NCI-H69 (cell line): ENCODE measurements around the gene IRF1.
A peak's percentile ranks its signal among the peaks of the same experiment; 100 is the strongest.

Experiments used
- DNase-seq: peaks from one replicate; lab custom pipeline; 2025; lab: John Stamatoyannopoulos, UW

The IRF1 gene

GRCh38 chr5:132500931-132501628 is 10.5 kb upstream of the IRF1 start:
- DNase-seq = peak; percentile 74

- DNase-seq = no peak
Measured at GRCh38 chr5:132500244-132500930, 9.8 kb upstream of the IRF1 start.

- DNase-seq = no peak
Measured at GRCh38 chr5:132499440-132500243, 9.1 kb upstream of the IRF1 start.

GRCh38 chr5:132498686-132499271 is 8.2 kb upstream of the IRF1 start:
- no peak for DNase-seq

- no peak for DNase-seq
Measured at GRCh38 chr5:132498152-132498551, 7.6 kb upstream of the IRF1 start.

- peak; percentile 46 for DNase-seq
Measured at GRCh38 chr5:132497488-132497997, 7.0 kb upstream of the IRF1 start.

GRCh38 chr5:132496631-132497487 is 6.3 kb upstream of the IRF1 start:
- peak; percentile 89 for DNase-seq

- DNase-seq = peak; percentile 97
Measured at GRCh38 chr5:132496191-132496630, 5.6 kb upstream of the IRF1 start.

GRCh38 chr5:132495667-132496190 is 5.2 kb upstream of the IRF1 start:
- DNase-seq = peak; percentile 88

- DNase-seq = no peak
Measured at GRCh38 chr5:132493821-132494220, 3.2 kb upstream of the IRF1 start.

GRCh38 chr5:132493241-132493640 is 2.7 kb upstream of the IRF1 start:
- DNase-seq = no peak

GRCh38 chr5:132492386-132493125 is 2.0 kb upstream of the IRF1 start:
- no peak for DNase-seq

- DNase-seq = peak; percentile 45
Measured at GRCh38 chr5:132491368-132492364, 1.1 kb upstream of the IRF1 start.

GRCh38 chr5:132489871-132490483 is 596 bp downstream of the IRF1 start:
- DNase-seq = peak; percentile 72

- no peak for DNase-seq
Measured at GRCh38 chr5:132489051-132489770, 1.4 kb downstream of the IRF1 start.

GRCh38 chr5:132488590-132488989 is 2.0 kb downstream of the IRF1 start:
- DNase-seq = peak; percentile 18

- DNase-seq = no peak
Measured at GRCh38 chr5:132487841-132488555, 2.6 kb downstream of the IRF1 start.
